Kidney glomerular epithelial cell (primary cell): Measurements from ENCODE around the gene CA12.
"Not testable (repeated sequence)": the region's sequence is repeated elsewhere in the genome, so short reads cannot be mapped to it uniquely, and the experiment has no call there.

Experiments
- DNase-seq: peaks from one replicate; lab custom pipeline; 2025; lab: John Stamatoyannopoulos, UW

CA12 gene

GRCh38 chr15:63335543-63336240 is 46.0 kb downstream of the CA12 start:
- no peak for DNase-seq

- DNase-seq, result no peak
Observed at GRCh38 chr15:63334821-63335220, 46.8 kb downstream of the CA12 start.

GRCh38 chr15:63332367-63333124 is 49.1 kb downstream of the CA12 start:
- peak; percentile 84 for DNase-seq

- DNase-seq, result no peak
Observed at GRCh38 chr15:63331456-63331855, 50.2 kb downstream of the CA12 start.

- DNase-seq, result no peak
Observed at GRCh38 chr15:63330926-63331325, 50.7 kb downstream of the CA12 start.

GRCh38 chr15:63329567-63330350 is 51.9 kb downstream of the CA12 start:
- no peak for DNase-seq

- peak; percentile 49 for DNase-seq
Observed at GRCh38 chr15:63327648-63328421, 53.8 kb downstream of the CA12 start.

- no peak for DNase-seq
Observed at GRCh38 chr15:63324770-63325169, 56.9 kb downstream of the CA12 start.

- no peak for DNase-seq
Observed at GRCh38 chr15:63323798-63324563, 57.7 kb downstream of the CA12 start.

GRCh38 chr15:63322541-63322940 is 59.1 kb downstream of the CA12 start:
- DNase-seq, result peak; percentile 22

GRCh38 chr15:63321462-63321861 is 60.2 kb downstream of the CA12 start:
- DNase-seq, result no peak

GRCh38 chr15:63320981-63321380 is 60.7 kb downstream of the CA12 start:
- DNase-seq, result not testable (repeated sequence)

GRCh38 chr15:63320446-63320845 is 61.2 kb downstream of the CA12 start:
- not testable (repeated sequence) for DNase-seq

GRCh38 chr15:63319065-63319464 is 62.6 kb downstream of the CA12 start:
- DNase-seq, result no peak

- no peak for DNase-seq
Observed at GRCh38 chr15:63318344-63318743, 63.3 kb downstream of the CA12 start.

- DNase-seq, result no peak
Observed at GRCh38 chr15:63314409-63314808, 67.2 kb downstream of the CA12 start.

GRCh38 chr15:63313825-63314224 is 67.8 kb downstream of the CA12 start:
- no peak for DNase-seq

GRCh38 chr15:63312286-63312685 is 69.4 kb downstream of the CA12 start:
- DNase-seq, result no peak

- DNase-seq, result no peak
Observed at GRCh38 chr15:63310646-63311045, 71.0 kb downstream of the CA12 start.

GRCh38 chr15:63308947-63309346 is 72.7 kb downstream of the CA12 start:
- DNase-seq, result no peak

- no peak for DNase-seq
Observed at GRCh38 chr15:63308491-63308890, 73.2 kb downstream of the CA12 start.
